ENCODE results near the gene SYCE1L. TPM values are rescaled to one million over a fixed set of nuclear protein-coding genes. Genes with fewer than 3 reads are reported as not detected.
"Not testable (repeated sequence)": the region's sequence is repeated elsewhere in the genome, so short reads cannot be mapped to it uniquely, and the experiment has no call there.

SYCE1L gene, protein sequence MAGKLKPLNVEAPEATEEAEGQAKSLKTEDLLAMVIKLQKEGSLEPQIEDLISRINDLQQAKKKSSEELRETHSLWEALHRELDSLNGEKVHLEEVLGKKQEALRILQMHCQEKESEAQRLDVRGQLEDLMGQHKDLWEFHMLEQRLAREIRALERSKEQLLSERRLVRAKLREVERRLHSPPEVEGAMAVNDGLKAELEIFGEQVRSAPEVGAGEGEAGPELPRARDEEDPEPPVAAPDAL
- 4.9 and 7.9 TPM in 2 replicates for total RNA-seq

DNA sequence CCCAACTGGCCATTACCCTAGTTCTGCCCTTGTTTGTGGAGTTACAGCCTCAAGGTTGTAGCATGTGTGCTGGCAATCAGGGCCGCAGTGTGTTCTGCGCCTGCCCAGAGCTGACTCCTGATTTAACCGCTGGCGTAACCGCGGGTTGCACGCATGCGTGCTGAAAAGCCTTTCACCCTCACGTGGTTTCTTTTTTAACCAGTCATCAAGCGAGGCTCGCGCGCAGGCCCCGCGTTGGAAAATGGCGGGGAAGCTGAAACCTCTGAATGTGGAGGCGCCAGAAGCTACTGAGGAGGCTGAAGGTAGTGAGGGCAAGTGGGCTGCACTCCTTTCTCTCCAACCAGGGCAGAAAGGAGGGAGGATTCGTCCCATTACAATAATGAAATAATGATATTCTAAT, at the start of gene SYCE1L:
SYCE1L (plus strand) TSS at position 198 of the 400 bp plus-strand sequence; CDS start at position 242, 44 bp downstream.
- H3K4me1 Mint-ChIP-seq = peaks cover 5% of the 10 kb centered on the region
- H3K36me3 Mint-ChIP-seq (ENCODE audit: low read depth) = peaks cover 47% of the 10 kb centered on the region
- no peak within 1 kb of the TSS for H3K4me3 Mint-ChIP-seq
- H3K9me3 Mint-ChIP-seq = no peaks in the 10 kb centered on the region
- no peak within 1 kb of the TSS for H3K27ac Mint-ChIP-seq
- peak; percentile 41 for DNase-seq
- intact Hi-C loops (cut with micrococcal nuclease) = no loop called here
- no peaks in the 10 kb centered on the region for H3K27me3 Mint-ChIP-seq

DNA sequence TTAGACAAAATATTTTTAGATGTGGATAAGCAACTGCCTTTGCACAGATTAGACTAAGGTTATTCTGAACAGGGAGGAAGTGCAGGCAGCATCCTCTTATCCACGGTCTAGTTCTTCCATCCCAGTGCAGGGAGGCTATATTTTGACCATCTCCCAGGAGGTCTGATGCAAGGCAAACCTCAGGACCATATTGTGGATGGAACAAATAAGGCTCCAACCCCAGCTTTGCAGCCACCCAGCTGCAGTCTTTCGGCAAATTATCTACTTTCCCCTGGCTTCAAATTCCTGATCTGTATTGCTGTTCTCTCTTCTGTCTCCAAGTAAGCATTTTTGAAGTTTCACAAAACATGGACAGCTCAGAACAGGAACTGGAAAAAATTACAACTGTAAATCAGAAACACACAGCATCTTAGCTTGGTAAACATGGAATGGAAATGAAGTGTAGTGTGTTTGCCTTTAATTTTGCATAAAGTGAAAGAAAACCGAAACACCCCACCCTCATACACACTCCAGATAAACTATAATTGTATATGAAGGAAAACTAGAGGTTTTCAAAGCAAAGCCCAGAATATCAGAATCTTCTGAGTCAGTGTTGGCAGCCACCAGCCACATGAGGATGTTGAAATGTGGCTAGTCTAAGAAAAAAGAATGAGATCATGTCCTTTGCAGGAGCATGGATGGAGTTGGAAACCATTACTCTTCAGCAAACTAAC, 41.7 kb upstream of the SYCE1L start:
- H3K27ac Mint-ChIP-seq = no peak overlapping the region
- intact Hi-C loops (cut with micrococcal nuclease) = no loop called here
- H3K36me3 Mint-ChIP-seq (ENCODE audit: low read depth) = no peaks in the 10 kb centered on the region
- peaks cover 3% of the 10 kb centered on the region for H3K27me3 Mint-ChIP-seq
- no peak for DNase-seq
- no peaks in the 10 kb centered on the region for H3K4me1 Mint-ChIP-seq
- H3K9me3 Mint-ChIP-seq = no peaks in the 10 kb centered on the region
- H3K4me3 Mint-ChIP-seq = no peak overlapping the region

GRCh38 chr16:77158293-77158692, 40.9 kb upstream of the SYCE1L start:
- Mint-ChIP-seq H3K27ac (no peak overlapping the region), H3K9me3 (no peaks in the 10 kb centered on the region), H3K27me3 (peaks cover 6% of the 10 kb centered on the region), H3K36me3 (ENCODE audit: low read depth) (no peaks in the 10 kb centered on the region), H3K4me3 (no peak overlapping the region), H3K4me1 (no peaks in the 10 kb centered on the region)
- no peak for DNase-seq
- intact Hi-C loops (cut with micrococcal nuclease) = no loop called here

- intact Hi-C loops (cut with micrococcal nuclease) = no loop called here
- no peak overlapping the region for H3K27ac Mint-ChIP-seq
- H3K36me3 Mint-ChIP-seq (ENCODE audit: low read depth) = no peaks in the 10 kb centered on the region
- H3K4me1 Mint-ChIP-seq = no peaks in the 10 kb centered on the region
- DNase-seq = no peak
- peaks cover 5% of the 10 kb centered on the region for H3K27me3 Mint-ChIP-seq
- H3K4me3 Mint-ChIP-seq = no peak overlapping the region
- no peaks in the 10 kb centered on the region for H3K9me3 Mint-ChIP-seq
Measured at GRCh38 chr16:77165006-77165405, 34.2 kb upstream of the SYCE1L start.

DNA sequence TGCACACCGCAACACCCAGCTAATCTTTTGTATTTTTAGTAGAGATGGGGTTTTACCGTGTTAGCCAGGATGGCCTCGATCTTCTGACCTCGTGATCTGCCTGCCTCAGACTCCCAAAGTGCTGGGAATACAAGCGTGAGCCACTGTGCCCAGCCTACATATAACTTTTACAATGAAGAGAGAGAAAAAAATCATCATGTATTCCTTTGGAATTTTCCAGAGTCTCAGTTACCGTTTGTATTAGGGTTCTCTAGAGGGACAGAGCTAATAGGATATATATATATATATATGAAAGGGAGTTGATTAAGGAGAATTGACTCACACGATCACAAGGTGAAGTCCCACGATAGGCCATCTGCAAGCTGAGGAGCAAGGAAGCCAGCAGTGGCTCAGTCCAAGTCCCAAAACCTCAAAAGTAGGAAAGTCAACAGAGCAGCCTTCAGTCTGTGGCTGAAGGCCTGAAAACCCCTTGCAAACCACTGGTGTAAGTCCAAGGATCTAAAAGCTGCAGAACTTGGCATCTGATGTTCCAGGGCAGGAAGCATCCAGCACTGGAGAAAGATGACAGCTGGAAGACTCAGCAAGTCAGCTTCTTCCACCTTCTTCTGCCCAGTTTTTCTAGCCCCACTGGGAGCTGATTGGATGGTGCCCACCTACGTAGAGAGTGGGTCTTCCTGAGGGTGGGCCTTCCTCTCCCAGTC, 33.5 kb upstream of the SYCE1L start:
- intact Hi-C loops (cut with micrococcal nuclease); H3K9me3 Mint-ChIP-seq; H3K4me1 Mint-ChIP-seq; H3K4me3 Mint-ChIP-seq; DNase-seq; H3K27ac Mint-ChIP-seq; H3K36me3 Mint-ChIP-seq (ENCODE audit: low read depth); H3K27me3 Mint-ChIP-seq: not testable (repeated sequence)

GRCh38 chr16:77166726-77167125, 32.5 kb upstream of the SYCE1L start:
- Mint-ChIP-seq H3K9me3 (no peaks in the 10 kb centered on the region), H3K36me3 (ENCODE audit: low read depth) (no peaks in the 10 kb centered on the region), H3K27me3 (peaks cover 5% of the 10 kb centered on the region), H3K4me3 (no peak overlapping the region), H3K27ac (no peak overlapping the region), H3K4me1 (no peaks in the 10 kb centered on the region)
- no peak for DNase-seq
- intact Hi-C loops (cut with micrococcal nuclease) = no loop called here

DNA sequence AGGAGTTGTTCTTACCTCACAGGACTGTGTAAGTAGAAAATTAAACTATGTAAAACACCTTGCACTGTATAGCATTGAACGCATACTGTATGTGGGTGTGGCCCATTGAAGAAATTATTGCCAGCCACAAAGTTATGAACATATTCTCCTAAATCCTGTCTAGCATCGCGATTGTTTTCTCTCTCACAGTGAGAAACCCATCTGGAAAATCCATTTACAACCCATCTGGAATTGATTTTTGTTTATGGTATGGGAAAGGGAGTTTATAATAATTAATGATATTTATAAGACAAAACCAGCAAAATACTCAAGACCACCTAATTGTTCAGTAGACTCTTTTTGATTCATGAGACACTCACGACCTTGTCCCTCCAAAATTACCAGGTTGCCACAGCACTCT, 30.3 kb upstream of the SYCE1L start:
- H3K4me1 Mint-ChIP-seq = no peaks in the 10 kb centered on the region
- intact Hi-C loops (cut with micrococcal nuclease) = no loop called here
- no peak overlapping the region for H3K4me3 Mint-ChIP-seq
- no peaks in the 10 kb centered on the region for H3K36me3 Mint-ChIP-seq (ENCODE audit: low read depth)
- no peak for DNase-seq
- H3K27ac Mint-ChIP-seq = no peak overlapping the region
- H3K9me3 Mint-ChIP-seq = no peaks in the 10 kb centered on the region
- peaks cover 4% of the 10 kb centered on the region for H3K27me3 Mint-ChIP-seq

DNA sequence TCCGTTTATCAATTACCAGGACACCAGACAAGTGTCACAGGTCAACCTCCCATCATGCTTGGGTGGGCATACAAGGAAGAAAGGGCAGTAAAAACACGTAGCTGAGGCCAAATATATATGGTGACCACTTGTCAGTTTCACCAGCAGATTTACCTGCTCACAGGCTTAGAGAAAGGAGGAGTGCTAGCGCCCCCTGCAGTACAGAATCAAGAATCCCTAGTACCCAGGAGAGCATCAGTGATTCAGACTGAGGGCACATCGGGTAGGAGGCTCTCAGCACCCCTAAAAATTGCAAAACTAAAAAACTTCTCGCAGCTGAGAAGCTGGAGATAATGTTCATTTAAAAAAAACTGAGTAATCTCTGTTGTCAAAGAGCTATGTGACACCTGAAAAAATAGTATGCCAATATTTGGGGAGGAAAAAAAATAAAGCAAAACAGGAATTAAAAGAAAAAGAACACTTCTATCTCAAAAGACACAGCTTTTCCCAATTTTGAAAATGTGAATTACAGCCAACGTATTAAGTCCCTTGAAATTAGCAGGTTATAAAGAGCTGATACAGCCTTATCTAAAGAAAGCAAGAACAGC, 29.5 kb upstream of the SYCE1L start:
- Mint-ChIP-seq H3K27ac (no peak overlapping the region), H3K27me3 (peaks cover 8% of the 10 kb centered on the region), H3K4me3 (no peak overlapping the region), H3K9me3 (no peaks in the 10 kb centered on the region), H3K36me3 (ENCODE audit: low read depth) (no peaks in the 10 kb centered on the region), H3K4me1 (no peaks in the 10 kb centered on the region)
- intact Hi-C loops (cut with micrococcal nuclease) = loop anchor here (10.0 kb wide), 1 partner anchor 505 kb away; no protein-coding TSS in a partner anchor
- peak; percentile 83 for DNase-seq

DNA sequence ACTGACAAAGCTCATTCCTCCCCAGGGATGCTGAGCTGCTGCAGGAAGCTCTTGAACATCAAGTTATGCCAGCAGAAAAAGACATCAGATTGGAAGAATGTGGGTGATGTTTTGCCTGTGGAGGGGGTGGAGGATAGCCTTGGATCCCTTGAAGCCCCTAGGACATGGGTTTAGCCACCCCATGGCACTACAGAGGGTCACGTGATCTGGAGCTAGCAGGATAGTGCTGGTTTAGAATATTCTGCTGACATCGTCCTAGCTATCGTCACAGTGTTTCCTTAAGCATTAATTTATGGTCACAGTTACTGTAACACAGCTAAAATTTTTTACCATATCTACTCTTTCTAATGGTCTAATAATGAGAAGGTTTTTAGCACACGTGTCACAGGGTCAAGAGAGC, 28.4 kb upstream of the SYCE1L start:
- intact Hi-C loops (cut with micrococcal nuclease) = loop anchor here (1.0 to 10.0 kb wide), 2 partner anchors 506 to 1382 kb away; no protein-coding TSS in a partner anchor
- no peaks in the 10 kb centered on the region for H3K36me3 Mint-ChIP-seq (ENCODE audit: low read depth)
- no peaks in the 10 kb centered on the region for H3K4me1 Mint-ChIP-seq
- no peak overlapping the region for H3K4me3 Mint-ChIP-seq
- peaks cover 11% of the 10 kb centered on the region for H3K27me3 Mint-ChIP-seq
- no peak for DNase-seq
- H3K9me3 Mint-ChIP-seq = no peaks in the 10 kb centered on the region
- H3K27ac Mint-ChIP-seq = no peak overlapping the region

DNA sequence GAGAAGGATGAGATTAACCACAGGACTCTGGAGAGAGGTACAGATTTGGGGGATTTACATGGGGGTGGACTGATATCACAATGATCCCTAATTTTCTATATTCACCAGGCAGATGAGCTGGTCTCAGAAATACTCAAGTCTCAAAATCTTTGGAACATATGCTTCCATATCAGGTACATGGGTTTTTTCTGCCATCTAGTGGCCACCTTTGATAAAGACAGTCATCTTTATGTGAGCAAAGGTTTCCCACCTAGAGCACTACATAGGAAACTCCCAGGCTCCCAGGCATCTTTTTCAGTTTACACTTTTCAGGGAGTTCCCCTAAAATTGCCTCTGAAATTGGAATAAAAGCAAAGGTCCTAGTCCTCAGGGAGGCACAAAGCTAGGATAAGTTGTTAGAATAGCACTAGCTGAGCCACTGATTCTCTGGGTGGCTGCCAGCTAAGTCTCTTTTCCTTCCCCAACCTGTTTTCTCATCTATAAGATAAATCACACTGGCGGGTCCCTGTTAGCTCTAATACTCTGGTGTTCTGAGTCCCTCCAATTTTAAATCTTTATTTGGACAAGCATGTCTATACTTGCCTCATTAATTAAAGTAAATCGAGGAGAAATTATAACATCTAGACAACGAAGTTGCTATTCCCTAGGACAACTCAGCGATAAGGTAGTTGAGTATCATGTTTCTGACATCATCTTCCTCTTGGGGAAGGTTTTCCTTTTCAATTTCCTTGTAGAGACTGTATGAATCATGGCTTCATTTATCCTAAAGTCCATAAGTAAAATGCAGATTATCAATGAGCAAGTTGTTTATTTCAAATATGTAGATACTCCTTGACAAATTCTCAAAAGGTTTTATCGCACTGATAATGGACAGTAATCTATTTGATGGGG, 27.2 kb upstream of the SYCE1L start:
- H3K4me3 Mint-ChIP-seq = no peak overlapping the region
- no peak overlapping the region for H3K27ac Mint-ChIP-seq
- H3K36me3 Mint-ChIP-seq (ENCODE audit: low read depth) = no peaks in the 10 kb centered on the region
- H3K9me3 Mint-ChIP-seq = no peaks in the 10 kb centered on the region
- intact Hi-C loops (cut with micrococcal nuclease) = loop anchor here (1.0 to 10.0 kb wide), 2 partner anchors 507 to 1383 kb away; no protein-coding TSS in a partner anchor
- H3K4me1 Mint-ChIP-seq = no peaks in the 10 kb centered on the region
- H3K27me3 Mint-ChIP-seq = peaks cover 15% of the 10 kb centered on the region
- DNase-seq = peak; percentile 82

GRCh38 chr16:77172951-77173350, 26.3 kb upstream of the SYCE1L start:
- H3K4me1 Mint-ChIP-seq = no peaks in the 10 kb centered on the region
- no peak overlapping the region for H3K4me3 Mint-ChIP-seq
- DNase-seq = no peak
- no peak overlapping the region for H3K27ac Mint-ChIP-seq
- H3K9me3 Mint-ChIP-seq = no peaks in the 10 kb centered on the region
- no peaks in the 10 kb centered on the region for H3K36me3 Mint-ChIP-seq (ENCODE audit: low read depth)
- peaks cover 18% of the 10 kb centered on the region for H3K27me3 Mint-ChIP-seq
- intact Hi-C loops (cut with micrococcal nuclease) = loop anchor here (10.0 kb wide), 1 partner anchor 508 kb away; no protein-coding TSS in a partner anchor

- H3K36me3 Mint-ChIP-seq (ENCODE audit: low read depth) = no peaks in the 10 kb centered on the region
- no peaks in the 10 kb centered on the region for H3K4me1 Mint-ChIP-seq
- no peak for DNase-seq
- no peak overlapping the region for H3K27ac Mint-ChIP-seq
- H3K9me3 Mint-ChIP-seq = no peaks in the 10 kb centered on the region
- intact Hi-C loops (cut with micrococcal nuclease) = no loop called here
- peaks cover 23% of the 10 kb centered on the region for H3K27me3 Mint-ChIP-seq
- no peak overlapping the region for H3K4me3 Mint-ChIP-seq
Measured at GRCh38 chr16:77183137-77183536, 16.1 kb upstream of the SYCE1L start.

DNA sequence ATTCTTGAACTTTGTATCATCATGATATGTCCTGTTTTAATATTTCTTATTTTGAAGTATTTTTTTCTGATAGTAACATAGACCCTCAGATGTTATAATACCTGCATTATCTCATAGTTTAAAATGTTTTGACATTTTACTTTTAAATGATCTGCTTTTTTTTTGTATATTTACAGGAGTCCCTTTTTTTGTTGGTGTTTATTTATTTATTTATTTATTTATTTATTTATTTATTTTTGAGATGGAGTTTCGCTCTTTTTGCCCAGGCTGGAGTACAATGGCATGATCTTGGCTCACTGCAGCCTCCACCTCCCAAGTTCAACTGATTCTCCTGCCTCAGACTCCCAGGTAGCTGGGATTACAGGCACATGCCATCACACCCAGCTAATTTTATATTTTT, 12.9 kb upstream of the SYCE1L start:
- H3K4me1 Mint-ChIP-seq; H3K27ac Mint-ChIP-seq; H3K36me3 Mint-ChIP-seq (ENCODE audit: low read depth); DNase-seq; H3K9me3 Mint-ChIP-seq; intact Hi-C loops (cut with micrococcal nuclease); H3K4me3 Mint-ChIP-seq: not testable (repeated sequence)
- H3K27me3 Mint-ChIP-seq = peaks cover 24% of the 10 kb centered on the region
